Measurements from ENCODE around the gene NFKB1.

The NFKB1 gene

DNA sequence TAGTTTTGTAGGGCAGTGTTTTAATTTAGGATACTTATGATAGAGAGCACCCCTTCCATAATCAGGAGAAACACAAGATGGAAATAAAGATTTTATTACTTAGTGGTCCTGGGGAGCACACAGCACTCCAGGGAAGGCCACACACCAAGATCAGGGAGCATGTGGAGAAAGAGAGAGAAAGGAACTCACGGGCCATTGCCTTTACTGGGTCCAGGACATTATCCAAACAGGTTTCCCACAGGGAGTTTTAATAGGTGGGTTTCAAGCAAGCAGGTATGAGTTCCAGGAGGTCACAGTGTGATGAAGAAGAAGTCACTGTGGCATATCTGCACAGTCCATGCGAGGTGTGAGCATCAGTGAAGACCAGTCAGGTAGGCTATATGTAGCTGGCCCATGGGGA lies 46.8 kb downstream of the NFKB1 start:
- H3K4me3 ChIP-seq (replicated peaks; ENCODE audit: low read depth, low read length): no peak overlapping the region
- no peak for DNase-seq (ENCODE audit: low read depth)
- TF ChIP-seq, protein P1, sequence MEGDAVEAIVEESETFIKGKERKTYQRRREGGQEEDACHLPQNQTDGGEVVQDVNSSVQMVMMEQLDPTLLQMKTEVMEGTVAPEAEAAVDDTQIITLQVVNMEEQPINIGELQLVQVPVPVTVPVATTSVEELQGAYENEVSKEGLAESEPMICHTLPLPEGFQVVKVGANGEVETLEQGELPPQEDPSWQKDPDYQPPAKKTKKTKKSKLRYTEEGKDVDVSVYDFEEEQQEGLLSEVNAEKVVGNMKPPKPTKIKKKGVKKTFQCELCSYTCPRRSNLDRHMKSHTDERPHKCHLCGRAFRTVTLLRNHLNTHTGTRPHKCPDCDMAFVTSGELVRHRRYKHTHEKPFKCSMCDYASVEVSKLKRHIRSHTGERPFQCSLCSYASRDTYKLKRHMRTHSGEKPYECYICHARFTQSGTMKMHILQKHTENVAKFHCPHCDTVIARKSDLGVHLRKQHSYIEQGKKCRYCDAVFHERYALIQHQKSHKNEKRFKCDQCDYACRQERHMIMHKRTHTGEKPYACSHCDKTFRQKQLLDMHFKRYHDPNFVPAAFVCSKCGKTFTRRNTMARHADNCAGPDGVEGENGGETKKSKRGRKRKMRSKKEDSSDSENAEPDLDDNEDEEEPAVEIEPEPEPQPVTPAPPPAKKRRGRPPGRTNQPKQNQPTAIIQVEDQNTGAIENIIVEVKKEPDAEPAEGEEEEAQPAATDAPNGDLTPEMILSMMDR (IDR thresholded peaks at IDR 0.05; ENCODE audit: low read length, missing control alignments): no peak

GRCh38 chr4:102551958-102552565 lies 50.9 kb downstream of the NFKB1 start:
- no peak for DNase-seq (ENCODE audit: low read depth)
- no peak overlapping the region for H3K4me3 ChIP-seq (replicated peaks; ENCODE audit: low read depth, low read length)
- TF ChIP-seq, protein P1 (IDR thresholded peaks at IDR 0.05; ENCODE audit: low read length, missing control alignments): no peak

DNA sequence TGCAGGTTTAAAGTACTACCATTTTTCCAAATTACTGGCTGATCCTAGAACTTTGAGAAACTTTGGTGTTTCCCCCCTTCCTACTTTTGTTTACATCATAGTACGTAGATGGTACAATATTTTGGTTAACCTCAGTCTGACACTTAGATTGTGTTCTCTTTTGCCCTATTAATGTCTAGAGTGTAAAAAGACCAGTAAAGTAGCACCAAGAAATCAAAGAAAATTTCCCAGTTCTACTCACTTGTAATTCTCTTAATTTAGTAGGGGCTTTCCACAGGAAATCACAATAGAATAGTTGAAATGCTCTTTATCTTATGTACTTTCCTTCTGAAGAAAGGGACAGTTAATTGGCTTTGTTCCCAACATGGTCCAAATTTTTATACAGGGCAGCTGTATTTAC lies 51.6 kb downstream of the NFKB1 start:
- H3K4me3 ChIP-seq (replicated peaks; ENCODE audit: low read depth, low read length): no peak overlapping the region
- peak; percentile 84 for DNase-seq (ENCODE audit: low read depth)
- TF ChIP-seq, protein P1 (IDR thresholded peaks at IDR 0.05; ENCODE audit: low read length, missing control alignments): no peak

DNA sequence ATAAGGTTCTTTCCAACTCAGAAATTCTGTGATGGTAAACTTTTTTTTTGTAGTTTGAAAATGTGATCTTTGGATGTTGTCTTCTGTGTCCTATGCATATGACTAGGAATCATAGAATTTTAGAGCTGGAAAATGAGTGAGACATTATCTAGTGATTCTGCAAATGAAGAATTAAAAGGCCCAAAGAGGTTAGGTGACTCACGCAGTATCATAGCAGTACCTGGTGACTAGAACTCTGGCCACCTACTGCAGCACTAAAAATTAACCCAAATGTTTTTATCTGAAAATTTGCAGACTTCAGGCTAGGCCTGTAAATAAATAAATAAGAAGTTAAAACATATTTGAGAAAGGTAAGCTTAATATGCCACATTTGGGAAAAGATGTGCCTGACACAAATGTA lies 52.8 kb downstream of the NFKB1 start:
- no peak overlapping the region for H3K4me3 ChIP-seq (replicated peaks; ENCODE audit: low read depth, low read length)
- no peak for DNase-seq (ENCODE audit: low read depth)
- TF ChIP-seq, protein P1 (IDR thresholded peaks at IDR 0.05; ENCODE audit: low read length, missing control alignments): no peak

DNA sequence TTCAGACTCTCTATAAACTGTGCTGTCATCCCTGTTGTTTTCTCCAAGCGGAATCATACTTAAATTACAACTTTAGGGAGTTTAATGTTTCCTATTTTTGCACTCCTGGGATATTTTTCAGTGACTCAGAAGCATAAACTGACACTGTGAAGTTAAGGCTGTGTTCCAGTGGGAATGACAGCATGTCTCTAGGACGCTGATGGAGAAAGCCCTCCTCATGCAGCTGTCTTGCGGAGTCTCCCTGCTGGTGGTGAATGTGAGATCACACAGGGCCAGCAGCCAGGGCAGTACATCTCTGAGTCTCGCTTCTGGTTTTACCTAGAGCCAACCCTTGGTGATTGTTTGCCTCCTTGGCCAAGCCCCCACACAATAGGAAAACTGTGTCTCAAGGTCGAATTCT lies 53.3 kb downstream of the NFKB1 start:
- TF ChIP-seq, protein P1 (IDR thresholded peaks at IDR 0.05; ENCODE audit: low read length, missing control alignments): peak; percentile 2
- no peak overlapping the region for H3K4me3 ChIP-seq (replicated peaks; ENCODE audit: low read depth, low read length)
- DNase-seq (ENCODE audit: low read depth): peak; percentile 79

GRCh38 chr4:102554992-102555391 lies 53.8 kb downstream of the NFKB1 start:
- DNase-seq (ENCODE audit: low read depth): no peak
- H3K4me3 ChIP-seq (replicated peaks; ENCODE audit: low read depth, low read length): no peak overlapping the region
- TF ChIP-seq, protein P1 (IDR thresholded peaks at IDR 0.05; ENCODE audit: low read length, missing control alignments): no peak

GRCh38 chr4:102557636-102558035 lies 56.5 kb downstream of the NFKB1 start:
- no peak for DNase-seq (ENCODE audit: low read depth)
- H3K4me3 ChIP-seq (replicated peaks; ENCODE audit: low read depth, low read length): no peak overlapping the region
- TF ChIP-seq, protein P1 (IDR thresholded peaks at IDR 0.05; ENCODE audit: low read length, missing control alignments): no peak

Measured in fibroblast of pulmonary artery (primary cell).